ENCODE results near the gene TDRD10.

The TDRD10 gene

GRCh38 chr1:154581766-154582165, 79.7 kb downstream of the TDRD10 start:
- no peak for TF ChIP-seq GATA2 (IDR thresholded peaks at IDR 0.05; ENCODE audit: low read depth, low read length)
- no peak for TF ChIP-seq GATA3 (IDR thresholded peaks at IDR 0.05; ENCODE audit: low read depth, low read length)

- TF ChIP-seq GATA2 (IDR thresholded peaks at IDR 0.05; ENCODE audit: low read depth, low read length) (no peak), GATA3 (IDR thresholded peaks at IDR 0.05; ENCODE audit: low read depth, low read length) (no peak)
Measured at GRCh38 chr1:154582885-154583284, 80.9 kb downstream of the TDRD10 start.

GRCh38 chr1:154583773-154584172, 81.8 kb downstream of the TDRD10 start:
- TF ChIP-seq GATA2 (IDR thresholded peaks at IDR 0.05; ENCODE audit: low read depth, low read length): no peak
- no peak for TF ChIP-seq GATA3 (IDR thresholded peaks at IDR 0.05; ENCODE audit: low read depth, low read length)

- TF ChIP-seq GATA2 (IDR thresholded peaks at IDR 0.05; ENCODE audit: low read depth, low read length) (no peak), GATA3 (IDR thresholded peaks at IDR 0.05; ENCODE audit: low read depth, low read length) (no peak)
Measured at GRCh38 chr1:154584267-154584994, 82.4 kb downstream of the TDRD10 start.

GRCh38 chr1:154586231-154586630, 84.2 kb downstream of the TDRD10 start:
- TF ChIP-seq GATA3 (IDR thresholded peaks at IDR 0.05; ENCODE audit: low read depth, low read length) (no peak), GATA2 (IDR thresholded peaks at IDR 0.05; ENCODE audit: low read depth, low read length) (no peak)

GRCh38 chr1:154586641-154587040, 84.6 kb downstream of the TDRD10 start:
- TF ChIP-seq GATA3 (IDR thresholded peaks at IDR 0.05; ENCODE audit: low read depth, low read length): no peak
- no peak for TF ChIP-seq GATA2 (IDR thresholded peaks at IDR 0.05; ENCODE audit: low read depth, low read length)

GRCh38 chr1:154589780-154590179, 87.8 kb downstream of the TDRD10 start:
- TF ChIP-seq GATA3 (IDR thresholded peaks at IDR 0.05; ENCODE audit: low read depth, low read length) (no peak), GATA2 (IDR thresholded peaks at IDR 0.05; ENCODE audit: low read depth, low read length) (no peak)

- TF ChIP-seq GATA2 (IDR thresholded peaks at IDR 0.05; ENCODE audit: low read depth, low read length): no peak
- TF ChIP-seq GATA3 (IDR thresholded peaks at IDR 0.05; ENCODE audit: low read depth, low read length): no peak
Measured at GRCh38 chr1:154590756-154591155, 88.7 kb downstream of the TDRD10 start.

GRCh38 chr1:154591206-154591605, 89.2 kb downstream of the TDRD10 start:
- TF ChIP-seq GATA3 (IDR thresholded peaks at IDR 0.05; ENCODE audit: low read depth, low read length): no peak
- no peak for TF ChIP-seq GATA2 (IDR thresholded peaks at IDR 0.05; ENCODE audit: low read depth, low read length)

- TF ChIP-seq GATA3 (IDR thresholded peaks at IDR 0.05; ENCODE audit: low read depth, low read length) (no peak), GATA2 (IDR thresholded peaks at IDR 0.05; ENCODE audit: low read depth, low read length) (no peak)
Measured at GRCh38 chr1:154593390-154593789, 91.4 kb downstream of the TDRD10 start.

- TF ChIP-seq GATA2 (IDR thresholded peaks at IDR 0.05; ENCODE audit: low read depth, low read length): no peak
- no peak for TF ChIP-seq GATA3 (IDR thresholded peaks at IDR 0.05; ENCODE audit: low read depth, low read length)
Measured at GRCh38 chr1:154594811-154595210, 92.8 kb downstream of the TDRD10 start.

- no peak for TF ChIP-seq GATA3 (IDR thresholded peaks at IDR 0.05; ENCODE audit: low read depth, low read length)
- no peak for TF ChIP-seq GATA2 (IDR thresholded peaks at IDR 0.05; ENCODE audit: low read depth, low read length)
Measured at GRCh38 chr1:154595621-154596020, 93.6 kb downstream of the TDRD10 start.

Measured in SH-SY5Y (cell line).